ENCODE measurements around the gene DAPL1.

Gene DAPL1

DNA sequence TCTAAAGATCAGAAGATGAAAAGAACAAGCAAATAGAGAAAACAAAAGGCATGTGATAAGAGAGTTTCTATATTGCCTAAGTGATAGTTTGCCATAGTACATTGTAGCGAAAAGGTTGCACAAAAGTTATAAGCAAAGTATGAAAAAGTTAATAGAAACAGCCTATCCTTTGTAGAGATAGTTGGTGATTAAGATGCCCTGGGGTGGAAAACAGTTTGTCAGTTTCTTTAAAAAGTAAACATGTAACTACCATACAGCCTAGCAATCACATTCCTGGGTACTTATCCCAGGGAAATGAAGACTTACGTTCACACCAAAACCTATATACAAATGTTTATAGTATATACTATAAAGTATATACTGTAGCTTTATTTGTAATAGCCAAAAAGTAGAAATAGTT, 16.9 kb upstream of the DAPL1 start:
- DNase-seq = no peak

DNA sequence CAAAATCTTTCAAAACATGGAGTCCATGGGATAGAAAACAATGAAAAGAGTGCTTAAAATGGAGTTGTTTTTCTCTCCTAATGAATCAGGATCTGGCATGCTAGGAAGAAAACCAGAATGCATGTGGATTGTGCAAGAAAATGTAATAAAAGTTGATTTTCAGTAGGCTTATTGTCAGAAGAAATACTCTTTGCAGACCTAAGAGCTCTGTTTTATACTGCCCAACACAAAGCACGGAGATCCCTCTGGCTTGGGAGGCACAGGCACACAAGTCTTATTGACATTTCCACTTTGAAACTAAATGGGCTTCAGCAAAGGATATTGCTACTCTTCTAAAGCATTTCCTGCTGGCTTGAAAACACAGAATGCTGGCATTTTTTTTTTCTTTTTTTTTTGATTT, 15.5 kb upstream of the DAPL1 start:
- DNase-seq = no peak

DNA sequence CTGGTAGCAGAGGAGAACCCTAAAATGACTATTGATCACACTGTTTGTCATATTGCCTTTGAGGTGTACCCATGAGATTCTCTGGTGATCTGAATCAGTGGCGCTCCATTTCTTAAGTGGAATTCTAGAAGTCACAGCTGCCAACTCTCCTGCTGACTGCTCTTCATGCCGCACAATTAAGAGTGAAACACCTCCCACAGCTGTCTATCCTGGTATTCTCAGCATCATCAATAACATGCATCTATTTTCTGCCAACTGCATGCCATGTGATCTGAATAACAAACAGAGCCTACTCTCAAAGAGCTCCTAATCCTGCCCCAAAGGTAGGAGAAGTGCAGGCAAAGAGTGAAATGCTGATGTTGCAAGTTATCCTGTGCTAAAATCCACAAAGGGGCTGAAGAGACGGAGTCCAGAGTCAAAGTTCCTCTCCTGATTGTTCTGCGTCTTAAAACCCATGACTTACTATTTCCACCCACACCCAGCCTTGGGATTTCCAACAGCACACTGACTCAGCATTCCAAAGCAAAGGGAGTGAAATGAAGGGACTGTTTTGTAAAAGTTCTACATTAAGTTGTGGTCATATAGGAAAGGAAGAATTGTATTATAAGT, 13.7 kb upstream of the DAPL1 start:
- peak; percentile 83 to 90 (median 88) for DNase-seq

DNA sequence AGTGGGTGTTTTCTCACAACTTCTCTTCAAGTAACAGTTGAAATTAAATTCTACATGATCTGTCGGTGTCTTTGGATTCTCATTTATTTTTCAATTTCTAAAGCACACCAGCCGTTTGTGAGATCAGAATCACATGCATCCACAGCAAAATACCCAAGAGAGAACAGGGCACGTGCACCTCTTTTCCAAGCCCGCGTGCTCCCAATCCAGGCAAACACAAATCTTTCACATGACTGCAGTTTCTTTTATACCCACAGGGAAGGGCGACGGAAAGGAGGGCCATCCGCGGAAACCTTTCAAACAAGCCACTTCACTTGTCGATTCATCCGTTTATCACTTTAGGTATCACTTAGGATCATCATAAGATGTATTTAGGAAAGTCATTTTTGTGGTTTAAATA, 13.0 kb upstream of the DAPL1 start:
- no peak for DNase-seq

DNA sequence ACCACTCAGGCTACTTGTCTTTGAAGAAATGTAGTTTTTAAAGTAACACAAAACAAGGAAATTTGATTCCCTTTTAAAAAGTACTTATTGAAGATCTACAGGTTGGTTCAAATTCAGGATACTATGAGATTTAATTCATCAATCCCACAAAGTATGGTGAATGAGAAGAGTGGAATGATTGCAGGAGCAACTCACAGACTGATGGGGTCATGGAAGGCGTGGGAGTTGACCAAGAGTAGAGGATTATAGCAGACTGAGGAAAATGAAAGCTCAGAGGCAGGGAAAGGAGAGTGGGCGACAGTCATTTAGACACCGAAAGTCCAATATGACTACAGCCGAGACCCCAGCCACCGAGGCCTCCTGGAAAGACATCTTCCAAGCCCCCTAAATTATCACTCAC, 12.5 kb upstream of the DAPL1 start:
- peak in 1 of 3 donors; percentile 35 for DNase-seq

DNA sequence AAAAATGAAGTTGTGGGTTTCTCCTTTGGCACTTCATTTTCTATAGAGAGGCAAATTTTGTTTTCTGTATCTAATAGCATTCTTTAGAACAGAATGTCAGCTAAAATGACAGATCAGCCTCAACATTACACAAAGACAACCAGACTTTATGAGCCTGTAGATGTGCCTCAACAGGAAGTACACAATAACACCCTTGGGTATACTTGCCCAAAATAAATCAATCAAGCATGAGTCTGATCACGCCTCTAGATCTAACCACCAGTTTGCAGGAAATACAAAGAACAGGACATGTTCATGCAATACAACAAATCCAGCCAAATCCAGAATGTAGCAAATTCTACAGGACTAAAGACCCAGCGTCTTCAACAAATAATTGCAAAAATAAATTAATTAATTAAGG, 11.2 kb upstream of the DAPL1 start:
- no peak for DNase-seq

DNA sequence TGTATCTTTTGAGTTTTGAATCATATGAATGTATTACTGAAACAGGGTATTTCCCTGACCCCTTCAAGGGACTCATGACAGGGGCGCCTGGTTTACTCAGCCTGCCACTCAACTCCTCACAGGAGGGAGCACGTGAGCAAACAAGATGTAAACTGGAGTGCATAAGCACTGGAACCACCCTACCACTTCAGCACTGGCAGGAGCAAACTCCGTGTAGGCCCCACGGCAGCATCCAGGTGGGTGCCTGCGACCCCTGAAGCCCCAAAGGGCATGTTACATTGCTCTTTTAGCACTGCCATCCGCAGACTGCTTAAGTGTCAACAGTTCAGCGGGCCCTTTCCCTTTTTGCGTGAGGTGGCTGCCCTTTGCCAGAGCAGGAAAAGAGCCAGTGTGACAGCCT, 8.2 kb upstream of the DAPL1 start:
- no peak for DNase-seq

DNA sequence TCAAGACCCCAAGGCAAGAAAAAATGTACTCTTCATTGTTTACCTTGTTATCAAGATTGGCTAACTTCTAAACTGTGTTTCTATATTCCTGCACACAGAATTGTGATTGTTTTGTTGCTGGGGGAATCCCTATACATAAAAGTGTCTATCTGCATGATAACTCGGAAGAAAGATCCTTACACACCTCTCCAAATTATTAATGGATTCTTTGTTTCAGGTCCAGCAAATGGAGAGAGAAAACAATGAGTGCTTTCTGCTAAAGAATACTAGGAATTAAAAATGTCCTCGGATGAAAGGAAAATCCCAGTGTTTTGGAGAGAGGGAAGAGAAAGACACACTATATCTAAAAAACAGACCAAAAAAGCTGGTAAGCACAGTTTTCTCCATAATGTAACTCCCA, 6.2 kb upstream of the DAPL1 start:
- no peak for DNase-seq

DNA sequence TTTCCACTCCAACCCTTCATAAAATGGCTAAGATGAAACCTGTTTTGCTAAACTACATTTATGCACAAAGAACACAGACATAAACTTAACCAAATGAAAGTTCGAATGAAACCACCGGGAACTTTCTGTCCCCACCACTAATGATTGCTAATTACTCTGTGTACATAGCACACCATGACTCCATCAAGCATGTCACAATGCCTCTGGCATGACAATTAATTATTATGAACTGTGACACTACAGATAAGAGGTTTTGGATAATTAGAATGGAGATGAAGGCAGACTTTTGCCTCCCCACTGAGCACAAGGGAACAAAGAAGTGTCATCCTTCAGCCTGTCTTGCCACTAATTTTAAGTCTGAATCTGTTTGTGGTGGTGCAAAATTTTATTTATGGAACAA, 1.5 kb downstream of the DAPL1 start:
- DNase-seq = no peak

DNA sequence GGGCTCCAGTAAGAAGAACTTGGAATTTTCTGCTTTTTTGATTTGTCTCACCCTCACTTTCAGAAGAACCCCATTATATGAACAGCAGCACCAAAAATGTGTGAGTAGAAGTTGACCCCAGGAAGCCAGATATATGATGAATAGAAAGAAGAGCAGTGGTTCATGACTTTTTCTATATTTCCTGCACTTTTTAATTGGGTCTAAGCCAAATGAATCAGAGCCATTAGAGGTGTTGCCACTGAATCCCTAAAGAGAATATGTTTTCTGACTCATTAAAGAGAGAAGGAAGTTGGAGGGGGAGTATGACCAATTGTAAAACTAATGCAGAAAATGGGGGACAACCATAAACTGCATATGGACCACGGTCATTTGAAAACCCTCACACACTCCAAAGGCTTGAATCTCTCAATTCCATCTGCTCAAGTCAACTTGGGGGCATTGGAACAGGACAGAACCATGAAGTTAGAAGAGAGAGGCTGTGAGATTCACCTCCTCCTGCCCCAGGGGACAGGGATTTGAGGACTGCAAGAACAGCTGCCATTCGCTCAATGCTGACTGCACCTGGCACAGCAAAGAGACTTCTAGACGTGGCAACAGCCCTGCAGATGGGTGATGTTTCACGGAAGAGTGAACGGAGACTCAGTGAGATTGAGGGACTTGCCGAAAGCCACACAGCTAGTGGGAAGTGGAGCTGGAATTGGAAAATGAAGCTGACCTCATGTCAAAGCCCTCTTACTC, 3.0 kb downstream of the DAPL1 start:
- DNase-seq = peak in 1 of 3 donors; percentile 15

DNA sequence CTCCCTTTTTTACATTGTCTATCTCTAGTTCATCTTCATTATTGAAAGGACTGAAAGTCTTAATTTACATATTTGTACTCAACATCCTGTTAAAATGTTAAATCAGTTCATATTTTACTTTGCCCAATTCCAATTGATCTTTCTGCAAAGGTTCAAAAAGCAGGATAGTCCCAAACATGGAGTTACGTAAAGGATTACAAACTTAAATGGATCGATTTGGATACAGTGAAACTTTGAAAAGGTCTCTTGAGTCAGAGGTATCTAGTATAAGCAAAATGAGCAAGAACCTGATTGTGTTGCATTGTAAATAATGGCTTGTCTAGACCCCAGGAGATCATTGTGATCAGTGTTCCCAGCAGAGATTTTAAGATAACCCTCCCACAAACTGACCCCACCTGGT, 4.1 kb downstream of the DAPL1 start:
- no peak for DNase-seq

DNA sequence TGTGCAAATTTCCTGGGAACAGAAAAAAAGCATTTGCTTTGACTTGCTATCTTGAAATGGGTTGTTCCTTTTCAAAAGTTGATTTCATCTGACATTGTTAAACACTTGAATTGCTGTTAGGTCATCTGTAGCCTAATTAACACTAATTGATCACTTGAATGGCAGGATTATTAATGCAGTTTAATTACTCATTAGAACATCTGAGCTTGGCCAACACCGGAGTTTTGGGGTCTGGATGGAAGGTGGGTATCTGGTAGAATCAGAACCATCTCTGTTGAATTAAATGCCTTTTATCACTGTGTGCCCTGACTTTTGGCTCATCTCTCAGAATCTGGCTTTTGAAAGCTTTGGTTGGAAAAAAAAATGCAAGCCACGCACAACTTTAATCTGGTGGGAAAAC, 8.4 kb downstream of the DAPL1 start:
- no peak for DNase-seq

DNA sequence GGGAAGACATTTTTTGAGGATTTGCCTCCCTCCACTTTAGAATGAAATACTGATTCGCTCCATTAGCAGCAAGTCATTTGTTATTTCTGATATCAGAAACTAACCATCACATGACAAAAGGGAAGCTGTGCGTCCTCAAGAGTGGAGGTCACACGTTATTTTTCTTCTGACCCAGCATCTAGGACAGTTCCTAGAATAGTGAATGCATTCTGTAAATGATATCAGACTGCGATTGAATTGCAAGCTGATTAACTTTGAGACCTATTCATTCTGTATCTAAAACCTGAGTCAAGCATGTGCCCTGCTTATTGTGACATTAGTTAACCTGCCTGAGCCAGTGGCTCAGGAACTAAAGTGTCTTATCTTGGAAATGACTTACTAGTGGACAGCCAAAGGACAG, 10.1 kb downstream of the DAPL1 start:
- DNase-seq = no peak

DNA sequence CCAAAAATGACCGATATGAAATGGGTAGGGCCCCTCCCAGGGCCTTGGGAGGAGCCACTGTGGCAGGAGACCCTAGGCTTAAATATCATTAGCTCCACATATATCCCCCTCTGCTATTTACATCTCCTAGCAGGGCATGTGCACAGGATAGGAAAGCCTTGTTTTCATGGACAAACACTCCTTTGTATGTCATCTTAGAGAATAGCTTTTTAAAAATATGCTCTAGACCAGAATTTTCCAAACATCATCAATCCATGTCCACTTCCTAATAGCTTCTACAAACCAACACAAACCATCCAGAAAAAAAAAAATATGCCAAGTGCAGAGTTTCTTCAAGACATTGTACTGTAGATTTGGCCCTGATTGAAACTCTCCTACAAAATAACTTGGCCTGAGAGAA, 10.8 kb downstream of the DAPL1 start:
- no peak for DNase-seq

DNA sequence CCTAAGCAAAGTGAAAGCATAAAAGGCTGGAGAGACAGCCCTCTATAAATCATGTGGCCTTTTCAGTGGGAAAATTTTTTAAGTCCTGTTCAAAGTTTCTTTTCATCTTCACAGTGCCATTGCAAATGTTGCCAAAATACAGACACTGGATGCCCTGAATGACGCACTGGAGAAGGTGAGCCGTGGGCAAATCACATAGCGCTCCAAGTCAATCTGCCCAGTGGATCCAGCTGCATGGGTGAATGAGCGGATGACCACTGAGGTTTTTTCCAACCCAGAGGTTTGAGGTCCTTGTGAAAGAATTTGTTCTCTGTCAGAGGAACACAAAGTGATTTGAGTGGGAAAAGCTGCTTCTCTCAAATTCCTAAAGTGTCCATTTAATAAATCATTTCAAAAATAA, 11.8 kb downstream of the DAPL1 start:
- peak in 1 of 3 donors; percentile 14 for DNase-seq

DNA sequence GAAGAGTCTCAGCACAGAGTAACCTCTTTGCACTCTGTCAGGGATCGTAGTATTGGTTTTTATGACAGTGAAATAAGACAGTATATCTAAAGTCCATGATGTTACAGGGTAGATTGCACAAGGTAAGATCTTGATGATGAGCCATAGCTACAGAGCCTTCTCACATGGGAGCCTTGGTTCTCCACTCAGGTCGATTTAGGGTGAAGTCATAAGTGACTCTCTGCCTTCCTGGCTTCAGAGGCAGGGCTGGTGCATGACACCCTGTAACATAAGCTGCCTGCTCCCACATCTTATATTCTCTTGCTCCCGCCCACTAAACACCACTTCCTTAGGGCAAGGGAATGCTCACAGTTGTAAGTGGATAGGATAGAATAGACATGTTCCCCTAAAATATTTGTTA, 13.3 kb downstream of the DAPL1 start:
- peak; percentile 7 to 24 (median 13) for DNase-seq

DNA sequence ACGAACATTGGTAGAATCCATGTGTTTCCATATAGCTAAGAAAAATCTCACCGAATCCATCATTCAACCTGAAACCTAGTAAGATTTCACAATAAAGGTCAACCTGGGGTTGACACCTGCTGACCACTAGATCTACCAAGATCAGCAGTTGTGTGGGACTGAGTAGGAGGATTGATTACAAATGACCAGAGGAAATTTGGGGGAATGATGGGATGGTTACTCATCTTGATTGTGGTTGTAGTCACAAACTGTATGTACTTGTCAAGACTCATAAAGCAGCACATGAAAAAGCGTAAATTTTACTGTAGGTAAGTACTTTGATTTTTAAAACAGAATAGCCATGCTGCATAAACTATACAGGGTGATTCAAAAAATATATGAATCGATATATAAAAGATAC, 14.7 kb downstream of the DAPL1 start:
- DNase-seq = no peak

DNA sequence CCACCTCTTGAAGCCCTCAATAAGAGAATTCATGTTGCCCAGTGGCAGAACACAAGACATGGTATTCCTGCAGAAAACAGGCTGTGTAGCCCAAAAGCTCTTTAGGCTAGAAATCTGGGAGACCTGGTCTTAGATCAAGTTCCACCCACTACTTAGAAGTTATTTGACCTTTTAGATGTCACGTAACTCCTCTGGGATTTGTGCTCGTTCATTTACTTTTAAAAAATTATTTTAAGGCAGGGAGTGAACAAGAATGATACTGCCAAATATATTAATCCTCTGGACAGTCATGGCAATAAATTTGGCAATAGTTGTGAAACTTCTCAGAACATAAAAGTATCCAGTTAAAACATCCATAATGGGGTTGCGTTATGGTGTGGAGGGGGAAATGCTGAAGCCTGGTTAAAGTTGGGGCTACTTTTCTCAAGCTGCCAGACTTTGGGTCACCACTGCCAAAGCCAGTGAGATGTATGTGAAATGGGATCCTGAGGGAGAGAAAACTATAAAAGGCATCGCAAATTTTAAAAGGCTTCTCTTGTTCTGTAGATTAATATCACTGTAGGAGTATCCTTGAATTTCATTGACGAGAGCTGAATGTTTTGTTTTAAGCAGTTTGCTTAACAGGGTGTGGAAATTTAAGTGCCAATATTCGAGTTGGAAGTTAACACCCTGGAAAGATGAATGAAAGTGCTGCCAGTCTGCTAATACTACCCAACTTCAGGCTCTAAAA, 15.8 kb downstream of the DAPL1 start:
- DNase-seq = no peak

DNA sequence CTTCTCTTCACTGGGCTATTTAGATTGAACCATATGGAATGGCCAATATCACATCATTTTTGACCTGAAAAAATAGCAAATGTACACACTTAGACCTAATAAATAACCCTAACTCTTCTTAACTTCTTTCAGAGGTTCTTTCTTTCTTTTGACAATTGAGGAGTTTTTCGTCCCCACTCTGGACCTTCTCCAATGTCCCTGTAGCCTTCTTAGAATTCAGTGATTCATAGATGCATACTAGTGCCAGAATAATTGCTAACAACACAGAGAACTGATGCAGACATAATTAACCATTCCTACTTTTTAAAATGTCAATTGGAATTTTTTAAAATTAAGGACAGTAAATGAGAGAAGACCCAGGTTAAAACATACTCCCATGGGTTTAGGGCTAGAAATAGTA, 20.0 kb downstream of the DAPL1 start:
- no peak for DNase-seq

DNA sequence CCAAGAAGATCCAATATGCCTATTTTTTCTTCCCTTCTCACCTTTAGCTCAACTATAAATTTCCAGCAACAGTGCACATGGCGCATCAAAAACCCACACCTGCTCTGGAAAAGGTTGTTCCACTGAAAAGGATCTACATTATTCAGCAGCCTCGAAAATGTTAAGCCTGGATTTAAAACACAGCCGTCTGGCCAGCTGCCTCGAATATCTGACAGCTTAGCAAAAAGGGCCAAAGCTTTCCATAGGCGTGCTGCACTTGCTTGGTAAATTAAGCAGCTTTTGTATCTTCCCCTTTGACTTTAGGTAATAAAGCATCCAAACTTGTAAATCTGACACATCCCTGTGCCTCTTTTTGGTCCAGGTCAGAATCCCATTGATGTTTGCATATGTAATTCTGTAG, 20.5 kb downstream of the DAPL1 start:
- DNase-seq = no peak

DNA sequence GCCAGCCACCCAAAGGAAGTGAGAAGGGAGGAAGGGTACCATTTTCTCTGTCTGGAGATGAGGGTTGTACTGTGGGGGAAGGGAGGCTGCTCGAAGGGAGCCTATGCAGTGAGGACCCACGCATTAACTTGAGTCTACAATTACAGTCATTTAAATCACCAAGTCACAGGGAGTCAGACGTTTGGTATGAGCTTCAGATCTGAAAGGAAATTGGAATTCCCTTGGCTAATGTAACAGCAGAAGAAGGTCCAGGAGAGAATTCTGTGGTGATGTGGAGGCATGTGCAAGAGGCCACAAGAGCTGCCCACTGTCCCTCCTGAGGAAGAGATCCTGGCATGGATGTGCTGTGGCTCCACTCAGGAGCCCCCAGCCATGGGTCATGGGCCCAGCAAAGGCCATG, 22.5 kb downstream of the DAPL1 start:
- DNase-seq = no peak

DNA sequence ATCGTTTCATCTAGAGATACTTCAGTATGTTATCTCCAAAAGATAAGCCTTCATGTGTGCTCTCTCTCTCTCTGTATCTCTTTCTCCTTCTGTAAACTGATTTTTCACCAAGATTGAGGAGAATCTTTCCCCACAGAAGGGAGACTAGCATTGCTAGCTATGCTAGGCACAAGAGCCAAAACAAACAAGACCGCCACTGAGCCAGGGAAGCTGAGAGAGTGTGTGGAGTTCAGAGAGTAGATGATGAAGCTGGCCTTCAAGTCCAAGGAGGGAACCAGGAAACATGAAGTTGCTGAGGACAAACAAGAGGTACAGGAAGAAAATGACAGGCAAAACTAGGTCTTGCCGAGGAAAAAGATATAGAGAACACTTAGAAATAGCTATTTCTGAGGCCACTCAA, 23.4 kb downstream of the DAPL1 start:
- no peak for DNase-seq

DNA sequence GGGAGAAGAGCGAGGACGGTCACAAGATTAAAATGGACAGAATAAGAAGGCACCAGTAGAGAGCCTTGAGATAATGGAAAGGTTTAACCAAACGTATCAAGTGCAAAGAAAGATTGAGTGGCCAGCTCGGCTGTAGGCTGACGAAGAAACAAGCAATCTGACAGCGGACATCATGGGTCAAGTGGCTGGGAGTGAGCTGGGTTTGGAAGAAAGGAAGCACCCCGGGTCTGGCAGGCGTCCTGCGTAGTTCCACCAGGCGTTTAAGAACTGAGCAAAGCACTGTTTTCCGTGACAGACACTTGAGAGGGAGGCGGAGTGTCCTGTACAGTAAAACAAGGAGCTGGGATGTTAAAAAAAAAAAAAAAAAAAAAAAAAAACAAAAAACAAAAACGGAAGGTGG, 27.1 kb downstream of the DAPL1 start:
- no peak for DNase-seq

DNA sequence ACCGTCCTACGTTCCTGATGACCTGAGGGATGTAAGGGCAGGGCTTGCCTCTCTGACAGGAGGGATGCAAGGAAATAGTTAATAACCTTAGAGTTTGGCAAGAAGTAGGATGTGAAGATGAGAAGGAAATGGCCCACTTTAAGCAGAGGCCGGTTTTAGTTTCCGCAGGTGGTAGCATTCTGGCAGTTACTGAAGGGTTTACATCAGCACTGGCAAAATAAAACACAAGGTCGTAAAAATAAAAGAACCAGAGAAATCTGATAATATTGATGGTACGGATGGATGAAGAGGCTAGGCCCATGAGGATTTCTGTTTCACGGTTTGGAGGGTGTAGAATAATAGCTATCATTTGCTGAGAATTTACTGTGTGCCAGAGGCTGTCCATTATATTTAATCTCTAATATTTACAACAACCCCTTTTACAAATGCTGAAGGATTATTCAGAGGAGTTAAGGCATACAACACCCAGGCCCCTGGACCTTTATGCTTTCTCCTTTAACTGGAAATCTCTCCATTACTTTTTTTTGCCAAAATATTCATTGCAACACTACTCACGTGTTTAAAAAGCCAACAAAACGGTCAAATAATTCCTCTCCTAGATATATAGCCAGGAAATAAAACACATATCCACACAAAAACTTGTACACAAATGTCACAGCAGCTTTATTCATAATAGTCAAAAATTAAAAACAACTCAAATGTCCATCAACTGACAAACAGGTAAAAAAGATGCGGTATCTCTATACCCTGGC, 28.5 kb downstream of the DAPL1 start:
- no peak for DNase-seq

Data from suppressor macrophage treated with lipopolysaccharide for 1 hour (primary cell).